ENCODE results near the gene EXOC6. TPM values are rescaled to one million over a fixed set of nuclear protein-coding genes. Genes with fewer than 3 reads are reported as not detected.

EXOC6 gene
- total RNA-seq, 1 donor from 2014 or later = 17.2 TPM

- H3K4me3 ChIP-seq = no peak overlapping the region
- no peak for DNase-seq
- peaks cover 39% of the 10 kb centered on the region for H3K9me3 ChIP-seq (replicated peaks)
- TF ChIP-seq CTCF (IDR thresholded peaks at IDR 0.05; ENCODE audit: borderline replicate concordance) = no peak
- no peaks in the 10 kb centered on the region for H3K36me3 ChIP-seq
- H3K27me3 ChIP-seq (ENCODE audit: low read depth) = no peaks in the 10 kb centered on the region
- no peak overlapping the region for H3K27ac ChIP-seq (replicated peaks)
- intact Hi-C loops (cut with micrococcal nuclease) = no loop called here
- H3K4me1 ChIP-seq = no peaks in the 10 kb centered on the region
Observed at GRCh38 chr10:92857904-92858514, 9.7 kb downstream of the EXOC6 start.

- TF ChIP-seq CTCF (IDR thresholded peaks at IDR 0.05; ENCODE audit: borderline replicate concordance) = no peak
- no peaks in the 10 kb centered on the region for H3K36me3 ChIP-seq
- no peak overlapping the region for H3K4me3 ChIP-seq
- H3K9me3 ChIP-seq (replicated peaks) = no peaks in the 10 kb centered on the region
- H3K27me3 ChIP-seq (ENCODE audit: low read depth) = no peaks in the 10 kb centered on the region
- no peak overlapping the region for H3K27ac ChIP-seq (replicated peaks)
- peaks cover 9% of the 10 kb centered on the region for H3K4me1 ChIP-seq
- intact Hi-C loops (cut with micrococcal nuclease) = no loop called here
- DNase-seq = no peak
Observed at GRCh38 chr10:92867235-92867634, 18.9 kb downstream of the EXOC6 start.

- intact Hi-C loops (cut with micrococcal nuclease) = no loop called here
- H3K4me3 ChIP-seq = no peak overlapping the region
- no peak for DNase-seq
- no peaks in the 10 kb centered on the region for H3K36me3 ChIP-seq
- H3K4me1 ChIP-seq = peaks cover 9% of the 10 kb centered on the region
- no peaks in the 10 kb centered on the region for H3K9me3 ChIP-seq (replicated peaks)
- H3K27ac ChIP-seq (replicated peaks) = no peak overlapping the region
- no peak for TF ChIP-seq CTCF (IDR thresholded peaks at IDR 0.05; ENCODE audit: borderline replicate concordance)
- H3K27me3 ChIP-seq (ENCODE audit: low read depth) = no peaks in the 10 kb centered on the region
Observed at GRCh38 chr10:92868036-92868435, 19.7 kb downstream of the EXOC6 start.

- DNase-seq = no peak
- Histone ChIP-seq H3K36me3 (no peaks in the 10 kb centered on the region), H3K27ac (replicated peaks) (no peak overlapping the region), H3K9me3 (replicated peaks) (no peaks in the 10 kb centered on the region), H3K4me1 (peaks cover 9% of the 10 kb centered on the region), H3K27me3 (ENCODE audit: low read depth) (no peaks in the 10 kb centered on the region), H3K4me3 (no peak overlapping the region)
- no peak for TF ChIP-seq CTCF (IDR thresholded peaks at IDR 0.05; ENCODE audit: borderline replicate concordance)
- intact Hi-C loops (cut with micrococcal nuclease) = no loop called here
Observed at GRCh38 chr10:92868557-92868956, 20.2 kb downstream of the EXOC6 start.

GRCh38 chr10:92873029-92873428, 24.7 kb downstream of the EXOC6 start:
- Histone ChIP-seq H3K27ac (replicated peaks) (no peak overlapping the region), H3K9me3 (replicated peaks) (no peaks in the 10 kb centered on the region), H3K4me1 (peaks cover 21% of the 10 kb centered on the region), H3K4me3 (no peak overlapping the region), H3K36me3 (no peaks in the 10 kb centered on the region), H3K27me3 (ENCODE audit: low read depth) (no peaks in the 10 kb centered on the region)
- DNase-seq = no peak
- intact Hi-C loops (cut with micrococcal nuclease) = no loop called here
- no peak for TF ChIP-seq CTCF (IDR thresholded peaks at IDR 0.05; ENCODE audit: borderline replicate concordance)

Data from left ventricle myocardium inferior (tissue), 1 donor.